ENCODE data around the gene FAM237A. TPM values are rescaled to one million over a fixed set of nuclear protein-coding genes. Genes with fewer than 3 reads are reported as not detected.

The FAM237A gene
- total RNA-seq, 4 donors from 2014 or later, result not detected

DNA sequence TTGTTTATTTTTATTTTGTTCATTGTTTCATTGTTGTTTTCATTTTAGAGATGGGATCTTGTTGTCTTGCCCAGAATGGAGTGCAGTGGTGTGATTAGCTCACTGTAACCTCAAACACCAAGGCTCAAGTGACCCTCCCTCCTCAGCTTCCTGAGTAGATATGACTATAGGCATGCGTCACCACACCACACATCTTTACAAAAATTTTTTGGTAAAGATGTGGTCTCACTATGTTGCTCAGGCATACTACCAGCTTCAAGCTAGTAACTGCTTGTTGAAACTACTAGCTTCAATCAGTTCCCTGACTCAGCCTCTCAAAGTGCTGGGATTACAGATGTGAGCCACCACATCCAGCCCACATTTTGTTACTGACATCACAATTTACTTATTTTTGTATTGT, 14.8 kb downstream of the FAM237A start:
- Histone ChIP-seq H3K27me3 (no peaks in the 10 kb centered on the region), H3K27ac (no peak overlapping the region), H3K4me1 (no peaks in the 10 kb centered on the region), H3K9me3 (no peaks in the 10 kb centered on the region), H3K36me3 (no peaks in the 10 kb centered on the region), H3K4me3 (no peak overlapping the region)
- WGBS, 2 donors (ENCODE audit: low coverage in 1 of 2), result 79% methylated on average over 1 of the region's 1 CpG; no CpG with 5 or more reads in 1 of the 2 donors
- in situ Hi-C loops (cut with MboI; ENCODE audit: low pct_ligation_motif_present in 1 of 4, low pct_unique_long_range_greater_than_20kb in 1 of 4, low sequenced_read_pairs in 3 of 4), result no loop called here
- TF ChIP-seq POLR2AphosphoS5 (IDR thresholded peaks at IDR 0.05), result no peak
- TF ChIP-seq EP300 (IDR thresholded peaks at IDR 0.05; ENCODE audit: low read depth), result no peak
- TF ChIP-seq, protein P1, sequence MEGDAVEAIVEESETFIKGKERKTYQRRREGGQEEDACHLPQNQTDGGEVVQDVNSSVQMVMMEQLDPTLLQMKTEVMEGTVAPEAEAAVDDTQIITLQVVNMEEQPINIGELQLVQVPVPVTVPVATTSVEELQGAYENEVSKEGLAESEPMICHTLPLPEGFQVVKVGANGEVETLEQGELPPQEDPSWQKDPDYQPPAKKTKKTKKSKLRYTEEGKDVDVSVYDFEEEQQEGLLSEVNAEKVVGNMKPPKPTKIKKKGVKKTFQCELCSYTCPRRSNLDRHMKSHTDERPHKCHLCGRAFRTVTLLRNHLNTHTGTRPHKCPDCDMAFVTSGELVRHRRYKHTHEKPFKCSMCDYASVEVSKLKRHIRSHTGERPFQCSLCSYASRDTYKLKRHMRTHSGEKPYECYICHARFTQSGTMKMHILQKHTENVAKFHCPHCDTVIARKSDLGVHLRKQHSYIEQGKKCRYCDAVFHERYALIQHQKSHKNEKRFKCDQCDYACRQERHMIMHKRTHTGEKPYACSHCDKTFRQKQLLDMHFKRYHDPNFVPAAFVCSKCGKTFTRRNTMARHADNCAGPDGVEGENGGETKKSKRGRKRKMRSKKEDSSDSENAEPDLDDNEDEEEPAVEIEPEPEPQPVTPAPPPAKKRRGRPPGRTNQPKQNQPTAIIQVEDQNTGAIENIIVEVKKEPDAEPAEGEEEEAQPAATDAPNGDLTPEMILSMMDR (IDR thresholded peaks at IDR 0.05), result no peak
- TF ChIP-seq POLR2A (IDR thresholded peaks at IDR 0.05), result no peak
- intact Hi-C loops (cut with DNase I; ENCODE audit: low total_unique reads), result no loop called here
- DNase-seq, result no peak

DNA sequence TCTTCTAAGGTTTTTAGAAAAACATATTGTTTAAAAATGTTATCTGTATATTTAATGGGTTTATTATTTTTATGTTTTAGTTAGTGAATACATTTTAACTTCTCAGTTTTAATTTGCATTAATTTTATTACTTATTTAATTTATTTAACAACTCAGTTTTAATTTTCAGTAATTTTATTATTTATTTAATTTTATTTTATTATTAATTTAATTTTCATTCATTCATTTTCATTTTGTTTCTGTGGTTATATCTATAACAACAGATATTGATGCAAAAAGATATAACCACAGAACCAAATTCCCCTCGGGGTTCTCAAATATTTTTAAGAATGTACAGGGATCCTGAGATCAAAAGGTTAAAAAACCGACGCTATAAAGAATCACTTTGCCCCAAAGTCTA, 23.0 kb downstream of the FAM237A start:
- 79 to 90% methylated on average over 3 of the region's 3 CpGs for WGBS, 2 donors (ENCODE audit: low coverage in 1 of 2)
- intact Hi-C loops (cut with DNase I; ENCODE audit: low total_unique reads) (no loop called here), in situ Hi-C loops (cut with MboI; ENCODE audit: low pct_ligation_motif_present in 1 of 4, low pct_unique_long_range_greater_than_20kb in 1 of 4, low sequenced_read_pairs in 3 of 4) (no loop called here)
- Histone ChIP-seq H3K36me3 (no peaks in the 10 kb centered on the region), H3K4me3 (no peak overlapping the region), H3K9me3 (no peaks in the 10 kb centered on the region), H3K27me3 (no peaks in the 10 kb centered on the region), H3K27ac (no peak overlapping the region), H3K4me1 (no peaks in the 10 kb centered on the region)
- no peak for DNase-seq
- TF ChIP-seq, protein P1 (IDR thresholded peaks at IDR 0.05), result no peak
- TF ChIP-seq POLR2AphosphoS5 (IDR thresholded peaks at IDR 0.05) (no peak), EP300 (IDR thresholded peaks at IDR 0.05; ENCODE audit: low read depth) (no peak), POLR2A (IDR thresholded peaks at IDR 0.05) (no peak)

DNA sequence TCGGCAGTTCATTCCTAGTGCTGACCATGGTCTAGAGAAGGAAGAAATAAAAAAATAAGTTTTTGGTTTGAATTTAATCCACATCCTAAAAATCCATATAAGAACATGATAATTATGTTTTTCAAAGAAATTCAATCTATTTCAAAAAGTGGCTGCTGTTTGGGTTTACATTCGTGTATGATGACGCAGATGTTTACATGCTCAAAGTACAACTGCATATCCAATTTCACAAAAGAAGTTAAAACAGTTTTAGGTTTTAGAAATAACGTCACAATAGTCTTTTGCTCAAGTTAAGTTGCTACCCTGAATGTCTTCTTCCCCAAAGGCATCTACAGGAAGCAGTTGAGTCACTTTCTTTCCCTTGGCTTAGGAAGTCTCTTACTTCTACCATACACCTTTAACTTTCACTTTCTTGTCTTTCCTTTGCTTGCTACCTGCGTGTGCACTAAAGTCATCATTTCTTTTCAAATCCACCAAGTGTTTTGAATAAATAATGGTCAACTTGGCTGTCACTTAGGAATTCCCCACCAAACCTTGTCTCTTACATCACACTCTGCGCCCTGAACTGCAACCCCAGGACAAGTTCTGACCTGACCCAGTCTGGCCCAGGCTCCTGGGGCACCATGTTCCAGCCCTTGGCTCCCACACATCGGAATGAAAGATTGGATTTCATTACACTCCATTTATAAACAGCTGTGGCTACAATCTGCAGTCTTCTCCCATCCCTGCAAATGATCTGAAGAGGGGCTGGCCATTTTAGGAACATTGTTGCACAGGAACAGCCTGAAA, 28.4 kb downstream of the FAM237A start:
- intact Hi-C loops (cut with DNase I; ENCODE audit: low total_unique reads) (no loop called here), in situ Hi-C loops (cut with MboI; ENCODE audit: low pct_ligation_motif_present in 1 of 4, low pct_unique_long_range_greater_than_20kb in 1 of 4, low sequenced_read_pairs in 3 of 4) (no loop called here)
- Histone ChIP-seq H3K4me3 (no peak overlapping the region), H3K9me3 (no peaks in the 10 kb centered on the region), H3K4me1 (no peaks in the 10 kb centered on the region), H3K27ac (no peak overlapping the region), H3K27me3 (no peaks in the 10 kb centered on the region), H3K36me3 (no peaks in the 10 kb centered on the region)
- TF ChIP-seq POLR2AphosphoS5 (IDR thresholded peaks at IDR 0.05) (no peak), POLR2A (IDR thresholded peaks at IDR 0.05) (no peak), EP300 (IDR thresholded peaks at IDR 0.05; ENCODE audit: low read depth) (no peak)
- TF ChIP-seq, protein P1 (IDR thresholded peaks at IDR 0.05), result no peak
- DNase-seq, result no peak
- WGBS, 2 donors (ENCODE audit: low coverage in 1 of 2), result 72 to 79% methylated on average over 7 of the region's 7 CpGs

DNA sequence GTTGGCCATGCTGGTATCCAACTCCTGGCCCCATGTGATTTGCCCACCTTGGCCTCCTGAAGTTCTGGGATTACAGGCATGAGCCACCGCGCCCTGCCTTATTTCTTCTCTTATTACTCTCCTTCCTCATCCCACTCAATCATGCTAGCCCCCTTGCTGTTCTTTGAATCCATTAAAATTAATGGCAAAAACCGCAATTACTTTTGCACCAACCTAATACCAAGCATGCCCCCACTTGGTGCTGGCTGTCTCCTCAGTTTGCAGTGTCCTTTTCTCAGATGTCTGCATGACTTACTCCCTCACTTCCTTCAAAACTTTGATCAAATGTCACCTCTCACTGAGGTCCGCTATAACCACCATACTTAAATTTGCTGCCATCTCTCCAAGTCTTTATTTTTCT, 41.3 kb downstream of the FAM237A start:
- Histone ChIP-seq H3K27ac (no peak overlapping the region), H3K36me3 (no peaks in the 10 kb centered on the region), H3K27me3 (no peaks in the 10 kb centered on the region), H3K4me1 (no peaks in the 10 kb centered on the region), H3K9me3 (no peaks in the 10 kb centered on the region), H3K4me3 (no peak overlapping the region)
- in situ Hi-C loops (cut with MboI; ENCODE audit: low pct_ligation_motif_present in 1 of 4, low pct_unique_long_range_greater_than_20kb in 1 of 4, low sequenced_read_pairs in 3 of 4), result loop anchor here in 1 of 4 donors (25.0 kb wide), 1 partner anchor 304 kb away; no protein-coding TSS in a partner anchor
- intact Hi-C loops (cut with DNase I; ENCODE audit: low total_unique reads), result no loop called here
- WGBS, 2 donors (ENCODE audit: low coverage in 1 of 2), result 65 to 94% methylated on average over 4 of the region's 4 CpGs
- no peak for TF ChIP-seq POLR2AphosphoS5 (IDR thresholded peaks at IDR 0.05)
- TF ChIP-seq, protein P1 (IDR thresholded peaks at IDR 0.05), result no peak
- no peak for DNase-seq

Measured in transverse colon (tissue), 4 donors.